Liver (tissue), 9 donors: ENCODE measurements around the gene PITHD1. TPM values are rescaled to one million over a fixed set of nuclear protein-coding genes. Genes with fewer than 3 reads are reported as not detected.

Experiments used
- DNase-seq: peaks from one replicate; pipeline ENCODE4 v3.0.0-alpha.2; 2017; ENCODE audit warnings: low spot score
- H3K27ac ChIP-seq, 2 donors: one replicate each; pipeline ENCODE4 v1.7.0; 2013; ENCODE audit warnings: inconsistent platforms in 2 of 2, low read length in 2 of 2, control low read depth in 1 of 2, low read depth in 1 of 2, mild to moderate bottlenecking in 1 of 2
- H3K27me3 ChIP-seq, 4 donors: one replicate each; pipeline versions ENCODE4 v1.6.1 to v1.7.0; 2013; ENCODE audit warnings: low read length in 3 of 4, inconsistent platforms in 1 of 4, mild to moderate bottlenecking in 1 of 4, moderate library complexity in 1 of 4; ENCODE audit not compliant: control insufficient read depth in 4 of 4, insufficient read depth in 4 of 4
- H3K36me3 ChIP-seq, 4 donors: one replicate each; pipeline versions ENCODE4 v1.6.1 to v1.7.0; 2013; ENCODE audit warnings: low read length in 3 of 4, mild to moderate bottlenecking in 3 of 4, low read depth in 1 of 4, moderate library complexity in 1 of 4; ENCODE audit not compliant: control insufficient read depth in 4 of 4, insufficient read depth in 3 of 4
- H3K4me1 ChIP-seq, 4 donors: one replicate each; pipeline versions ENCODE4 v1.6.1 to v1.7.0; 2013; ENCODE audit warnings: low read length in 3 of 4, mild to moderate bottlenecking in 3 of 4, moderate library complexity in 1 of 4; ENCODE audit not compliant: control insufficient read depth in 4 of 4, insufficient read depth in 4 of 4
- H3K4me3 ChIP-seq, 3 donors: one replicate each; pipeline versions ENCODE4 v1.6.1 to v1.7.0; 2013; ENCODE audit warnings: low read length in 3 of 3, control low read depth in 1 of 3, low read depth in 1 of 3, mild to moderate bottlenecking in 1 of 3
- H3K9ac ChIP-seq, 2 donors: one replicate each; pipeline ENCODE4 v1.7.0; 2013; ENCODE audit warnings: low read length in 2 of 2, mild to moderate bottlenecking in 2 of 2, moderate library complexity in 2 of 2, control low read depth in 1 of 2, low read depth in 1 of 2
- H3K9me3 ChIP-seq, 4 donors: one replicate each; pipeline versions ENCODE4 v1.6.1 to v1.7.0; 2013; ENCODE audit warnings: low read length in 3 of 4; ENCODE audit not compliant: control insufficient read depth in 4 of 4
- ATF3 ChIP-seq: IDR thresholded peaks from 2 replicates; pipeline ENCODE4 v1.6.1; 2016; ENCODE audit warnings: antibody characterized with exemption
- FOXA2 ChIP-seq: IDR thresholded peaks from 2 replicates; pipeline ENCODE4 v1.6.1; 2016; ENCODE audit warnings: antibody characterized with exemption
- GABPA ChIP-seq, 2 donors: IDR thresholded peaks in 1 of 2; conservative IDR thresholded peaks in 1 of 2; 2 replicates each; pipeline ENCODE4 v1.6.1; 2016; ENCODE audit warnings: antibody characterized with exemption in 2 of 2, mild to moderate bottlenecking in 1 of 2, moderate library complexity in 1 of 2
- HNF4A ChIP-seq, 2 donors: conservative IDR thresholded peaks; 2 replicates each; pipeline ENCODE4 v1.6.1; 2016; ENCODE audit warnings: antibody characterized with exemption in 2 of 2, mild to moderate bottlenecking in 2 of 2
- HNF4G ChIP-seq: IDR thresholded peaks from 2 replicates; pipeline ENCODE4 v1.6.1; 2016; ENCODE audit warnings: antibody characterized with exemption
- JUND ChIP-seq, 2 donors: IDR thresholded peaks; 2 replicates each; pipeline ENCODE4 v1.6.1; 2016; ENCODE audit warnings: antibody characterized with exemption in 2 of 2
- RAD21 ChIP-seq, 2 donors: IDR thresholded peaks; 2 replicates each; pipeline ENCODE4 v1.6.1; 2016; ENCODE audit warnings: antibody characterized with exemption in 2 of 2, mild to moderate bottlenecking in 2 of 2
- REST ChIP-seq: IDR thresholded peaks from 2 replicates; pipeline ENCODE4 v1.6.1; 2016; ENCODE audit warnings: antibody characterized with exemption, mild to moderate bottlenecking
- RXRA ChIP-seq, 2 donors: IDR thresholded peaks; 2 replicates each; pipeline ENCODE4 v1.6.1; 2017 to 2018; ENCODE audit warnings: antibody characterized with exemption in 2 of 2, mild to moderate bottlenecking in 1 of 2
- SP1 ChIP-seq: IDR thresholded peaks from 2 replicates; pipeline ENCODE4 v1.6.1; 2018; ENCODE audit warnings: antibody characterized with exemption, mild to moderate bottlenecking
- TAF1 ChIP-seq: conservative IDR thresholded peaks from 2 replicates; pipeline ENCODE4 v1.6.1; 2016; ENCODE audit warnings: antibody characterized with exemption, mild to moderate bottlenecking
- YY1 ChIP-seq: IDR thresholded peaks from 2 replicates; pipeline ENCODE4 v1.6.1; 2016; ENCODE audit warnings: antibody characterized with exemption, mild to moderate bottlenecking
- WGBS: extraction: QIAGEN DNeasy Blood & Tissue Kit; methylation state at CpG from one replicate; pipeline ENCODE4 v1.1.7; 2013; 5-methylcytosine and 5-hydroxymethylcytosine counted together
- polyA plus RNA-seq, 2 donors: library from polyadenylated mRNA; stranded (reverse) in 1 of 2; unstranded in 1 of 2; fragments of 200-250 nt in 1 of 2; fragments of >200 nt in 1 of 2; fragmentation: Nextera tagmentation in 1 of 2; extraction: Ambion mirVana in 1 of 2; gene quantifications; one replicate each; pipeline versions ENCODE4 v1.2.1 to v1.2.3, GENCODE V29; 2013 to 2015
- total RNA-seq, 2 donors: library from RNA; depleted of rRNA; stranded (reverse); fragments of >200 nt; gene quantifications; one replicate each; pipeline ENCODE4 v1.2.3, GENCODE V29; 2014
- TF ChIP-seq, protein P1 (sequence below): IDR thresholded peaks from 2 replicates; pipeline ENCODE4 v1.6.1; 2016; ENCODE audit warnings: antibody characterized with exemption
- TF ChIP-seq, protein P2 (sequence below): IDR thresholded peaks from 2 replicates; pipeline ENCODE4 v1.6.1; 2016; ENCODE audit warnings: antibody characterized with exemption
- donor health status: healthy.
- donor health status: healthy.
- donor health status: healthy.
- donor health status: healthy.
- donor health status: healthy.

PITHD1 gene
- total and polyA plus RNA-seq, 4 donors: 17.1 to 86.4 (median 24.8) TPM

DNA sequence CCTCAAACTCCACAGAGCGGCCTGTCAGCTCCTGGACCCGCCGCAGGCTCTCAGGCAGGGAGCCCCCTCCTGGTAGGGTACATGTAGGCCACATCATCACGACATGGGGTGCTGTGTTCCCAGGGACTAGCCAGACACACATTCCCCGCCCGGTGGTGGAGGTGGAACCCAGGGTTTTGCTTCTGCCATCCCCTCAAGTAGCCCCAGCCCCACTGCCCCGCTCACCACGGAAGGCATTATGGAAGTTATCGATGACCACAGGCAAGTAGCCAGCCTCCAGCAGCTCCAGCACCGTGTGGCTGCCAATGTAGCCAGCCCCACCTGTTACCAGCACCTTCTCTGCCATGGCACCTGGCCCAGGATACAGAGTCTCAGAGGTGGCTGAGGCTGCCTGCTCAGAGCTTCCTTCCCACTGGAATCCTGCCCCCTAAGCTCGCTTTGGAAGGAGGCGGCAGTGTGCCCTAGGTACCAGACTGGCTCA is 20.5 kb downstream of the PITHD1 start:
- Histone ChIP-seq H3K4me1 (peaks cover 12 to 52% (median 42%) of the 10 kb centered on the region in 4 donors), H3K36me3 (peaks cover 2 to 22% (median 9%) of the 10 kb centered on the region in 4 donors), H3K27ac (peak overlapping the region; percentile 99 to 100), H3K9ac (no peak overlapping the region), H3K4me3 (no peak overlapping the region), H3K9me3 (no peaks in the 10 kb centered on the region), H3K27me3 (no peaks in the 10 kb centered on the region)
- DNase-seq: no peak
- no peak for TF ChIP-seq JUND (IDR thresholded peaks at IDR 0.05)
- TF ChIP-seq YY1: no peak
- no peak for TF ChIP-seq HNF4A (conservative IDR thresholded peaks at IDR 0.05)
- no peak for TF ChIP-seq FOXA2
- TF ChIP-seq RXRA (IDR thresholded peaks at IDR 0.05): no peak
- 72% methylated on average over 12 of the region's 12 CpGs for WGBS

GRCh38 chr1:23799255-23799569 is 21.0 kb downstream of the PITHD1 start:
- WGBS: 74% methylated on average over 7 of the region's 7 CpGs
- Histone ChIP-seq H3K27ac (peak overlapping the region; percentile 99 to 100), H3K9ac (peak overlapping the region in 1 of 2 donors; percentile 53), H3K36me3 (peaks cover 2 to 25% (median 9%) of the 10 kb centered on the region in 4 donors), H3K27me3 (no peaks in the 10 kb centered on the region), H3K9me3 (no peaks in the 10 kb centered on the region), H3K4me3 (peak overlapping the region in 2 of 3 donors; percentile 80), H3K4me1 (peaks cover 12 to 54% (median 43%) of the 10 kb centered on the region in 4 donors)
- DNase-seq: no peak
- TF ChIP-seq REST (no peak), JUND (IDR thresholded peaks at IDR 0.05) (no peak), RAD21 (IDR thresholded peaks at IDR 0.05) (no peak), TAF1 (no peak), HNF4A (conservative IDR thresholded peaks at IDR 0.05) (no peak), HNF4G (no peak), FOXA2 (no peak), ATF3 (no peak), SP1 (no peak), GABPA (IDR thresholded peaks at IDR 0.05 in 1 of 2, conservative IDR thresholded peaks at IDR 0.05 in 1 of 2) (no peak)
- TF ChIP-seq, protein P1, sequence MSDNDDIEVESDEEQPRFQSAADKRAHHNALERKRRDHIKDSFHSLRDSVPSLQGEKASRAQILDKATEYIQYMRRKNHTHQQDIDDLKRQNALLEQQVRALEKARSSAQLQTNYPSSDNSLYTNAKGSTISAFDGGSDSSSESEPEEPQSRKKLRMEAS: no peak
- TF ChIP-seq, protein P2, sequence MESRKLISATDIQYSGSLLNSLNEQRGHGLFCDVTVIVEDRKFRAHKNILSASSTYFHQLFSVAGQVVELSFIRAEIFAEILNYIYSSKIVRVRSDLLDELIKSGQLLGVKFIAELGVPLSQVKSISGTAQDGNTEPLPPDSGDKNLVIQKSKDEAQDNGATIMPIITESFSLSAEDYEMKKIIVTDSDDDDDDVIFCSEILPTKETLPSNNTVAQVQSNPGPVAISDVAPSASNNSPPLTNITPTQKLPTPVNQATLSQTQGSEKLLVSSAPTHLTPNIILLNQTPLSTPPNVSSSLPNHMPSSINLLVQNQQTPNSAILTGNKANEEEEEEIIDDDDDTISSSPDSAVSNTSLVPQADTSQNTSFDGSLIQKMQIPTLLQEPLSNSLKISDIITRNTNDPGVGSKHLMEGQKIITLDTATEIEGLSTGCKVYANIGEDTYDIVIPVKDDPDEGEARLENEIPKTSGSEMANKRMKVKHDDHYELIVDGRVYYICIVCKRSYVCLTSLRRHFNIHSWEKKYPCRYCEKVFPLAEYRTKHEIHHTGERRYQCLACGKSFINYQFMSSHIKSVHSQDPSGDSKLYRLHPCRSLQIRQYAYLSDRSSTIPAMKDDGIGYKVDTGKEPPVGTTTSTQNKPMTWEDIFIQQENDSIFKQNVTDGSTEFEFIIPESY: no peak
